HuH-7.5 (cell line): ENCODE data around the gene OOEP.
A peak's percentile ranks its signal among the peaks of the same experiment; 100 is the strongest.
"Not testable (repeated sequence)": the region's sequence is repeated elsewhere in the genome, so short reads cannot be mapped to it uniquely, and the experiment has no call there.

Source experiments
- DNase-seq: peaks from one replicate; pipeline ENCODE4 v3.0.0; 2011; ENCODE audit warnings: low spot score

The OOEP gene

DNA sequence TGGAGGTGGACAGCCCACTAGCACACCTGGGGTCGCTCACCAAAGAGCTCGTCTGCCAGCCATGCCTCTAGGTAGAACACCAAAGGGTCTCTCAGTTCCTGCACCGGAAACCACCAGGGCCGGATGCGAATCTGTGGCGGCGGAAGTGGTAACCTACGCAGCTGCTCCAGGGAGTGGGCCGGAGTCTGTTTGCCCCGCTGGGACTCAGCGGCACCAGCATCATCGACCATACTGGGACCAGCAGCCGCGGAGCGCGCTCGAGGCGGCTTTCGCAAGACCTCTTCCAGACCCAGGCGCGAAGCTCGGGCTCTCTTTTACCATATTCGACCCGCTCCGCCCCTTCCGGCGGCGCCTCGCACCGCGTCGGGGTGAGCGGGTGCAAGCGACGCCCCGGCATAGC lies at the start of gene OOEP:
OOEP (minus strand) TSS at position 335 of the 400 bp plus-strand sequence; CDS start at position 230, 105 bp downstream.
- no peak for DNase-seq

DNA sequence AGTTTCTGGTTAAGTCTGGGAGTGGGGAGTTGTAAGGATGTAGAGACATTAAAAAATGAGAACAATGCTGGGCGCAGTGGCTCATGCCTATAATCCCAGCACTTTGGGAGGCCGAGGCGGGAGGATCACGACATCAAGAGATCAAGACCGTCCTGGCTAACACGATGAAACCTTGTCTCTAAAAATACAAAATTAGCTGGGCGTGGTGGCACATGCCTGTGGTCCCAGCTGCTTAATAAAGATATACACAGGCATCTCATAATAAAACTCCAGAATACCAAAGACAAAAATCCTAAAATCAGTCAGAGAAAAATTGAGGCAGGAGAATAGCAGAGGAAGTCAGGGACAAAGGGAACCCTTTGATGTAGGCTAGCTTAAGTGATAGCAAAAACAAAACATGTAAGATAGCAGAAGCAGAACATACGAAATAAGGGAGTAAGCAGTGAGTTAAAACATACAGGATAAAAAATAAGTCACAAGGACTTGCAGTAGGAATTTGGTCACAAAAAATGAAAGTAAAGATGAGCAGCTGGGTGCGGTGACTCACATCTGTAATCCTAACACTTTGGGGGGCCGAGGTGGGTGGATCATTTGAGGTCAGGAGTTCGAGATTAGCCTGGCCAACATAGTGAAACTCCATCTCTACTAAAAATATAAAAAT lies 48.5 kb upstream of the OOEP start:
- DNase-seq: no peak

DNA sequence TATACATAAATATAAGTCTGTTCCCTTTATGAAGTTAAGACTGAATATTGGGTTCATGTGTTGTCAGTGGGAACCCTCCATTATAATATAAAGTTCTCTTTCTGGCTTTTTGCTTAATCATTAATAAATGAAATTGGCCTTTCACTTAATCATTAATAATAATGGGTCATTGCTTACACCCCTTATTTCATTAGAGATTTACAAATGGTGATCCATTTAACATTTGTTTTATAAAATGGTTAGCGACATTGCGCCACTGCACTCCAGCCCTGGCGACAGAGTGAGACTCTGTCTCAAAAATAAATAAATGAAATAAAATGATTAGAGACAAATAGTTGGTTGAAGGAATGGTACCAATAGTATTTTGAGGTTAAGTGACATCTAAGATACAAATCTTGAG lies 43.4 kb upstream of the OOEP start:
- DNase-seq: no peak

DNA sequence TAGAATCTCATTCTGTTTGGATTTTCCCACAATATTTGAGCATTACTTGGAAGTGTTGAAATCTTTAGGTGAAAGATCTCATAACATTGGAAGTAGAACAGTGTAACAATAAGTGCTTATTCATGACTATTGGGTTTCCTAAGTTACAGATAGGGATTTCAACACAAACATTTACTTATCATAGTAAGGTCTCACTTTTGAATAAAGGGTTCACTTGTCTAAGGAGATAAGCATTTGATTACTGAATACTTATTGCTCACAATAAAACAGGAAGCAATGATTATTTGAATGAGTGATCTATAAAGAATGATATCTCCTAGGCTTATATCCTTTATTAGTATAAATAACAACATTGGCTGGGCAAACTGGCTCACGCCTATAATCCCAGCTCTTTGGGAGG lies 39.7 kb upstream of the OOEP start:
- DNase-seq: no peak

DNA sequence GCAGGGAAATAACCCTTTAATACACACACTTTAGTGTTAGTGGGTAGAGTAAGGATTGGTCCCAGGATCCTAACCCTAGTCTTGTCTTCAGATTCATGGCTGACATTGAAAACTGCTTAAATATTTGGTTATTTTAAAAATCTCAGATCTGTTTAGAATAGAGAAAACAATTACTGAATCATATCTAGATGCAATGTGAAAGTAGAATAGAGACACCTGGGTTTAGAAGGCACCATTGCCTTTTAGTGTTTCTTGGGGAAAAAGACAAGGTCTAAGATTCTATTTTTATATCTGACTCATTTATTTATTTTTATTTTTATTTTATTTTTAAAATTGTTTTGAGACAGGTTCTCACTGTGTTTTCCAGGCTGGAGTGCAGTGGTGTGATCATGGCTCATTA lies 31.0 kb upstream of the OOEP start:
- DNase-seq: no peak

DNA sequence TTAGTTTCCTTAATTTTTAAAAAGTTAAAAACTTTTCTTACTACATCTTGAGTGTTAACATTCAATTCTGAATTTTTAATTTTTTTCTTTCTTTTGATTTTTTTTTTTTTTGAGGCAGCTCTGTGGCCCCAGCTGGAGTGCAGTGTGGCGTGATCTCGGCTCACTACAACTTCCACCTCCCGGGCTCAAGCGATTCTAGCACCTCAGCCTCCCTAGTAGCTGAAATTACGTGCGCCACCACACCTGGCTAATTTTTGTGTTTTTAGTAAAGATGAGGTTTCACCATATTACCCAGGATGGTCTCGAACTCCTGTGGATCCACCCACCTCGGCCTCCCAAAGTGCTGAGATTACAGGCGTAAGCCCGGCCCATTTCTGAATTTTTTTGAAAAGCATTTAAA lies 26.2 kb upstream of the OOEP start:
- no peak for DNase-seq

DNA sequence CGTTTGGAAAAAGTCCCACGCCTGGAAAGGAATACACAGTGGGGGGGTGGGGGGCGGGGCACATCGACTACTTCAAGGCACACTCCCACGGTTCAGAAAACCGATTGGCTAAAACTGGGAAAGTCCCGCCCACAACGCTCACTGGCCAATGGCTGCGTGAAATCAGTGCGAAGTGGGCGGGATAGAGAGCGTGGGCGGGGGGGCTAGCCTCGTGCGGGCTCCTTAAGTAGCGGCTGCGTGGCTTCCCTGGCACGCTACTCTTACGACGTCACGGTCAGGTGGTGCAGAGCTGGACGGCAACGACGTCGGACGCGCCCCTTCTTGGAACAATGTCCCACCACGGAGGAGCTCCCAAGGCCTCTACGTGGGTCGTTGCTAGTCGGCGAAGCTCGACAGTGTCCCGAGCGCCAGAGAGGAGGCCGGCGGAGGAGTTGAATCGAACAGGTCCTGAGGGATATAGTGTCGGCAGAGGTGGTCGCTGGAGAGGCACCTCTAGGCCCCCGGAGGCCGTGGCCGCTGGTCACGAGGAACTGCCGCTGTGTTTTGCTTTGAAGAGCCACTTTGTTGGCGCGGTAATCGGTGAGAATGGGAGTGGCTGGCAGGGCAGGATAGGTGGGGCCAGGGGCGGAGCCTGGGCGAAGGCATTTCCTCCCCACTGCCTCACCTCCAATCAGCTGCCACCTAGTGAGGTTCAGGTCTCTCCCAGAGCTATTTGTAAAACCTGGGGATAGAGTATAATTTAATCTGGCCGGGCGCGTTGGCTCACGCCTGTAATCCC lies 25.1 kb upstream of the OOEP start, which contains the start of gene DDX43:
DDX43 (plus strand) TSS at position 252 of the 778 bp plus-strand sequence; CDS start at position 330, 78 bp downstream.
- DNase-seq: peak; percentile 73

DNA sequence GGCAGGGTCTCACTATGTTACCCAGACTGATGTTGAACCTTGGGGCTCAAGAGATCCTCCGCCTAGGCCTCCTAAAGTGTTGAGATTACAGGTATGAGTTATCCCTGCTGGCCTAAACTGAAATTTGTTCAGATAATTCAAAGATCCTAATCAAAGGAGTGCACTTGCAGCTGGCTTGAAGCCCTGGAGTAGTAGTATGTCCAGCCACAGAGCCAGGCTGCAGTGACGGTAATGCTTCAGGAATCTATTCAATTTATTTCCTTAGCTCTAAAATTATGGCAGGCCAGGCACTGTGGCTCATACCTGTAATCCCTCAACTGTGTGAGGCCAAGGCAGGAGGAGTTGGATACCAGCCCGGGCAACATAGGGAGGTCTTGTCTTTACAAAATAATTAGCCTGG lies 23.6 kb upstream of the OOEP start:
- DNase-seq: no peak

DNA sequence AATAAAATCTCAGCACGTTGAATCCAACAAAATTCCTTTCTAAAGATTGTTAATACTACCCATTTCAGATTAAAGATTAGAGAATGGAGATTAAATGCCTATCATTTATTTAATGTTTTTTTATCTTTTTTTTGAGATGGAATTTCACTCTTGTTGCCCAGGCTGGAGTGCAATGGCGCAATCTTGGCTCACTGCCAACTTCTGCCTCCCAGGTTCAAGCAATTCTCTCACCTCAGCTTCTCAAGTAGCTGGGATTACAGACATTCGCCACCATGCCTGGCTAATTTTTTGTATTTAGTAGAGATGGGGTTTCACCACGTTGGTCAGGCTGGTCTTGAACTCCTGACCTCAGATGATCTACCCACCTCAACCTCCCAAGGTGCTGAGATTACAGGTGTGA lies 22.5 kb upstream of the OOEP start:
- not testable (repeated sequence) for DNase-seq

DNA sequence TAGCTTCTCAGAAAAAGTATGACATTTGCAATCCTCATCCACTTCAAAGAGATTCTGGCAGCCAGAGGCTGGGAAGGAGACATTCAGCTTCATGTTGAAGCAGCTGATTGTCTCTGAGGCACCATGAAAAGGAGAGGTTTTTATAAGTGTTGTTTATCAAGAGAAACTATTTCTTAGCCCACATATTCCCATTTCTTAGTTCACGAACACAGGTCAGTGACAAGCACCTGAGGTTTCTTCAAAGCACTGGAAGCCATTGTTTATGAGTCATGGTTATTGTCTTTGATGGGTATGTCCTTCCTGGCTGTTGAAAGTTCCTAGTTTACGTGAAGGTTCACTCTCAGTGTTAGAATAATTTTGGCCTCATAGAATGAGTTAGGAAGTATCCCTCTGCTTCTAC lies 22.0 kb upstream of the OOEP start:
- DNase-seq: no peak

DNA sequence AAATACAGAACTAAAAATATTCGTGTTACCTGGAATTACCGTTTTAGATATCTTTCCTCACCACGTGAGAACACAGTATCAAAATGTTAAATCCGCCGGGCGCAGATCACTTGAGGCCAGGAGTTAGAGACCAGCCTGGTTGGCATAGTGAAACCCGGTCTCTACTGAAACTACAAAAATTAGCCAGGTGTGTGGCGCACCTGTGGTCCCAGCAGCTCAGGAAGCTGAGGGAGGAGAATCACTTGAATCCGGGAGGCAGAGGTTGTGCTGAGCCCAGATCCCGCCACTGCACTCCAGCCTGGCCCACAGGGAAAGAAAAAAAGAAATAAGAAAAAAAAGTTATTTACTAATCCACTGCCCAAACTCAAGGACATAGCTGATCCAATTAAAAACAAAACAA lies 20.2 kb upstream of the OOEP start:
- DNase-seq: no peak

DNA sequence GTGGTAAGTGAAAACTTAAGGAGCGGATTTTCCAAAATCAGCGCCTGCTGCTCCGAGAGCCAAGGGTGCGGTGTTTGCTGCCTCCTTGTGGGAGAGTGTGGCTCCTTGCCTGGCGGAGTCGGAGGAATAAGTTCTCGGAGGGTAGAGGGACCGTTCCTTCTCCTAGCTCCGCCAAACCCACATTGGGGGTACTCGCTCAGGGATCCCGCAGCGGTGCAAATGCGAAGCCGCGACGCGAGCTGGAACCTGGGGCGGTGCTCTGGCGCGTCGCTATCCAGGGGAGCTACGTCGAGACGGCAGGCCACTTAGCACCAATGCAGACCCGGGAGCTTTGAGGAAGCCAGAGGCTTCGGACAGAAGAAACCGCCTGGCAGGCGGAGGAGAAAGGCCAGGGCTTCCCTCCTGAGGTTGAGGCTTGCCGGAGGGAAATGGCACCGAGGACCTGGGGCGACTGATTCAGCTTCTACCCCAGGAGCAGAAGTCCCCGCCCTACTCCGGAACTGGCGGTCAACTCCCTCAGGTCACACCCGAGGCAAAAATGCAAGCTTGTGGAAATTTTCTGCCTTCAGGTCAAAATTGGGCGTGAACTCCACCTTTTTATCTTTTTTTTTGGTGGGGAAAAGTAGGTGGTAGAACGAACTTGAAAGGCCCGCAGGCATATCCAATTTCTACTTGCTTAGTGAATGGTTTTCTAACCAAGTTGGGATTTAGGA lies 19.3 kb upstream of the OOEP start:
- peak; percentile 75 for DNase-seq

DNA sequence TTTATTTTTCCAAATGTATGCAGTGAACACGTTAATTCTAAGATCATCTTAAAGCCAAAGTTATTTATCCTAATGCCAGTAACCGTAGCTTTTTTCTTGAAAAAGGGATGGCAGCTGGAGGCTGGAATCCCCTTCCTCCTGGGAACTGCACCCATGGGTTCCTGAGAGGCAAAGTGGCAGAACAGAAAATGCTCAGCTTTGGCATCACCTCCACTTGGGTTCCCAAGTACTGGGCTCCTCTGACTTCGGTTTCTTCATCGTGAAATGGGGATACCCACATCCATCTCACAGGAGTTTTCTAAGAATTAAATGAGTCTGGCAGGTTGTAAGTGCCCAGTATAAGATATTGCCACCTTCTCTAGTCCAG lies 18.7 kb upstream of the OOEP start:
- DNase-seq: no peak

DNA sequence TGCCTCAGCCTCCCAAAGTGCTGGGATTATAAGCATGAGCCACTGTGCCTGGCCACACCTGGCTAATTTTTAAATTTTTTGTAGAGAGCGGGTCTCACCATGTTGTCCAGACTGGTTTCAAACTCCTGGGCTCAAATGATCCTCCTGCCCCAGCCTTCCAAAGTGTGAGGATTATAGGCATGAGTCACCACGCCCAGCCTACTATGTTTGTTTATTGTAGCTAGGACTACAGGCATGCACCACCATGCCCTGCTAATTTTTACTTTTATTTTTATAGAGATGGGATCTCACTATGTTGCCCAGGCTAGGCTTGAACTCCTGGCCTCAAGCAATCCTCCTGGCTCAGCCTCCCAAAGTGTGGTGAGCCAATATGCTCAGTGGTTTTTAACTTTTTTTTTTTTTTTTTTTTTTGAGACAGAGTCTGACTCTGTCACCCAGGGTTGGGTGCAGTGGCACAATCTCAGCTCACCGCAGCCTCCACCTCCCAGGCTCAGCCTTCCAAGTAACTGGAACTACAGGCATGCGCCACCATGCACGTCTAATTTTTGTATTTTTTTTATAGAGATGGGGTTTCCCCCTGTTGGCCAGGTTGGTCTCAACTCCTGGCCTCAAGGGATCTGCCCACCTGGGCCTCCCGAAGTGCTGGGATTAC lies 12.9 kb upstream of the OOEP start:
- DNase-seq: no peak

DNA sequence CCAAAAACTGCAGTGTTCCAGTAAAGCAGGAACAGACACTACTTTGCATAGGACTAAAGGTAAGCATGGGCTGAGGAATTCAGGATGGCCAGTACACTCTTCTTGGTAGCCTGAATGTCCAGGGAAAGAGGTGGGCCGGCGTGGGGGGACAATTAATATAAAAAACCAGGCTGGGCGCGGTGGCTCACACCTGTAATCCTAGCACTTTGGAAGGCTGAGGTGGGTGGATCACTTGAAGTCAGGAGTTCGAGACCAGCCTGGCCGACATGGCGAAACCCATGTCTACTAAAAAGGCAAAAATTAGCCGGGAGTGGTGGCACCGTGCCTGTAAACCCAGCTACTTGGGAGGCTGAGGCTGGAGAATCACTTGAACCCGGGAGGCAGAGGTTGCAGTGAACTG lies 11.8 kb upstream of the OOEP start:
- DNase-seq: not testable (repeated sequence)

DNA sequence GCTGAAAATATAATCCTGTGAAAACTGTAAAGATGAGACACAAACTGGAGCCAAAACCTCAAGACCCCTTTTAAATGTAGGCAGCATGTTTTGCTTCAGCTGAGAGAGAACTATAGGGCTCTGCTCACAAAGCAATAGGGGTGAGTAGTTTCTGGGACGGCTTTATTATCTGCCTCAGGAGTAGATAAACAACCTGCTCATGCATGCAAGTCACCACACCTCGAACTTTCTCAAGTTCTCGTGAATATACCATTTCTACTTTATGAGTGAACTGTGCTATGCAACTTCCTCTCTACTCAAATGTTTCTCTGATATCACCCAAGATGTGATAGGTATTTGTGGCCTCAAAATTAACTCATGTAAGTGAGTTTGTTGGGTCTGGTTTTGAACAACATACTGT lies 7.5 kb upstream of the OOEP start:
- no peak for DNase-seq

DNA sequence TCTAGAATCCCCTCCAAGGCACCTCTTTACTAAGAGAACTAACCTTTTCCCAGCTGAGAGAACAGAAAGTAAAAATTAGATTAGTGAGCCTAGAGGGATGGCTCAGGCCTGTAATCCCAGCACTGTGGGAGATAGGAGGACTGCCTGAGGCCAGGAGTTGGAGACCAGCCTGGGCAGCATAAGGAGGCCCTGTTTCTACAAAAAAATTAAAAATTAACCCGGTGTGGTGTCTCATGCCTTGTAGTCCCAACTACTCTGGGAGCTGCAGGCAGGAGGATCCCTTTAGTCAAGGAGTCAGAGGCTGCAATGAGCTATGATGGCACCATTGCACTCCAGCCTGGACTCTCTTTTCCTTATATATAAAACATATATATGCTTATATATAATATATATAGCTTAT lies 5.5 kb upstream of the OOEP start:
- no peak for DNase-seq

DNA sequence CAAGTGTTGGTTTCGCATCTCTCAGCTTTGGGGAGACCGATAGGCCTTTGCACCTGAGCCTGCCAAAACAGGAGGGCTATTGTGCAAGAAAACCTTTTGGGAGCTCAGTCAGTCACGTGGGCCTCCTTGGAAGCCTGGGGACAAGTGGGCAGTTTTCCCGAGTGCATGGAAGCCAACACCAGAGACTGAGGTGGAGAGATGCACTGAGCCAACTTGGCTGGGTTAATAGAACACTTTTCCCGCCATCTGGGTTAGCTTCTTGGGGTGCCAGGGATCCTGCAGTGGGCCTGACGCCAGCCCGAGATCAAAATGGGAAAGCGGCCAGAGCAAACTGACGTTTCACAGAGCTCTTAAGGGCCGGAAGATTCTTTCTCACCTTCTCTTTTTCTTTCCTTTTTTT lies 2.8 kb upstream of the OOEP start:
- no peak for DNase-seq

DNA sequence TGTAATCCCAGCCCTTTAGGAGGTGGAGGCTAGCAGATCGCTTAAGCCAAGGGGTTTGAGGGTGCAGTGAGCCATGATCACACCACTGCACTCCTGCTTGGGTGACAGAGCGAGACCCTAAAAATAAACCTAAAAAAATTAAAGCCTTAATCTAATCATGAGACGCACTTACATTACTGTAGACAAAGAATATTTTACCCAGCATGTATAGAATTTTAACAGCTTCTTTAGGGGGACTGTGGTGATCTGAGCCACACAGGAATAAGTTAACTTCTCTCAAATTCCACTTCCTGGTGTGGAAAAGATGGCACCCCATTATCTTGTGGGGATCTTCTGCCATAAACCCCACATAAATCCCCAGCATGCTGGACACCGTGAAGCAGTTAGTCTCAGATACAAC lies 2.3 kb upstream of the OOEP start:
- DNase-seq: no peak

DNA sequence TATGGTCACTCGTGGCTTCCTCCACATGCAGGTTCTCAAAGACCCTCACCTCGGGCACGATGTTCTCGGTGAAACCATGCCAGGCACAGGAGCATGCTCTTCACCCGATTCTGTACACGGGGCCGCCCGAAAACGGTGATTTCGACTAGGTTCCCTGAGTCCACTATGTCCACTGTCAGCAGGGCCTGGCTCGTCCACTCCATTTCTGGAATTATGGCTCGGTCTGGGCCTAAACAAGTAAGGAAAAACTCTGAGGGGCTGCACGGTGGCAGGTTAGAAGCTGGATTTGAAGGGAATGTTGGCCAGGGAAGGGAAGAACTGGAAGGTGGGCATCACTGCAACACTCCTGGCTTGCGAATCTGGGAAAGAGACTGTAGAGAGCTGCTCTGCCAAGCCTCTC lies 540 bp downstream of the OOEP start:
- no peak for DNase-seq

DNA sequence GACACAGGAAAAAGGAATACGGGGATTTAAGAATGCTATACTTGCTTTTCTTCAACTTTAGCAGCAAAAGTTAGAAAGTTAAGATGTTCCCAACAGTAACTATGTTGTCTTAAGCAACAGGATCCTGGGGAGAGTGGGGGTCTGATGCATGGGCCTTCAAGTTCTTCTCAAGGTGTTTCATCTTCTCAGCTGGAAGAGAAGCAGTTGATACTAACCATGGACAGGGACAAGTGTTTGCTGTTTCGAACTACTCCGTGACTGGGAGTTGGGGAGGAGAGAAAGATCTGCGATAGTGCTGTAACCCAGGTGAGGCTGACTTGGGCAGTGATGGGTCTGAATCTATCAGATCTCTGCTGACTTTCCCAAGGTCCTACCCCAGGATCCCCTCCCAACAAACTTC lies 1.0 kb downstream of the OOEP start:
- DNase-seq: no peak

DNA sequence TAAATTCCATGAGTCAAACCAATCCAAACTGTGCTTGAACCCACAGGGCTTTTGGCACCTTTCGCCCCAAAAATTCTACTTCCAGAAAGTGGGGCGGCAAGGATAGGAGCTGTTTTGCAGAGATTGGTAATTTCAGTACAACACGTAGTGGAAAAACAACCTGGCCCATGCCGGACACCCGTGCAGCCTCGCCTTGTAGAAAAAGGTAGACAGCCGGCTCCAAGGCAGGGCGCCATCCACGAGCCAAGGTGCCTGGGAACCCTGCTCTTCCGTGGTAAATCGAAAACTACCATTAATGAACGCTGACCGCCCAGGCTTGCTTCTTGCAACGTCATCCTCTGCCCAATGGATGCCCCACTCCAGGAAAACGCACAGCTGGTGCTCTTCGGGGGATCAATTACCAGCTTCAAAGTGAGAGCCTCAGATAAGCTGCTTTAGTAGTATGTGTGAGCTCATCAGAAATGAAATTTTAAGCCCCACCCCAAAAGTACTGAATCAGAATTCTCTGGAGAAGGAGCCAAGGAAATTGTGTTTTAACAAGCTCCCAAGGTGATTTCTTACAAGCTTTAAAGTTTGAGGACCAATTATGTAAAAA lies 1.8 kb downstream of the OOEP start:
- DNase-seq: no peak
